ENCODE results near the gene KIF5C.

The KIF5C gene

DNA sequence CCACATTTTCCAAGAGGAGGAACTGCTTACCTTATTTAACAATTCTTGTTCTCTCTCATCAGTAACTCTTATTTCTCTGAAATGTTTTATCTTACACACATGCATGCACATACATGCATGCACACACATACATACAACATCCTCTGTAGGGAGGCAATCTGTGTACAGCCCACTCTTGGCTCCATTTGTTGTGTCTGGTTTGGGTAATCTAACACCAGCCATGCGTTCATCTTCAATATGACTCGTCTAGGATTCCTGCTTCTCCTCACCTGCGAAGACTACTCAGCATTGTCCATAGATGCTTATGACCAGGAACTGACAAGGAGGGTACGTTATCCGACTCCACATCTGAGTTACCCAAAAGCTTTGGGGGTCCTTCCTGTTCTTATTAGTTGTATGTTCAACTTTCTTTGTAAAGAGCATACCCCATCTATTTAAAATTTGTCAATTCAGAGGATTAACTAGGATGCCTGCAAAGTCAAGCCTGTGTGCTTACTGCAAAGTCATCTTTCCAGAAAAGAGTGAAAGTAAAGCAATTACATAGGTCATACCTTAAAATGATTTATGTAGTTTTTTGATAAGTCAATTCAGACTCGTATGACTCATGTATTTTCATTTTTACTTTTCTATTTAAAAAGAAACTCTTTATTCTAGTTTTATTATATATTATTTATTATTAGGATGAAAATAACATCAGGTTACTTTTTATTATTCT lies 181.7 kb downstream of the KIF5C start:
- DNase-seq, result no peak

DNA sequence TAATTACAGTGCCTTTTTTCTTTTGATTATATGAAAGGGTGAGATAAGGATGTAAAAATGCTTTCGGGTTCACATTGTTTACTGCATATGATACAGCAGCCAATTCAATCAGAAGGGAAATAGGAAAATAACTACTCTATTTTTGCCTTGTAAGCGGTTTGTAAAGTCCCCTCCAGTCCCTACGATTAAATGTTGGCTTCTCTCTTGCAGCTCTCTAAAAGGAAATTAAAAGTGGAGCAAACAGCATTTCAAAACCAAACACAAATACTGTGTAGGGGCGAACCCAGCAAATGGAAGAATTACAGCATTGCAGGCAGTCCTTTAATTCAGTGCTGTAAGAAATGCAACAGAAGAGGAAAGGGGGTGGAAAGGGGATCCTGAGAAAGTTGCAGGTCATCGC lies 182.4 kb downstream of the KIF5C start:
- DNase-seq, result no peak

DNA sequence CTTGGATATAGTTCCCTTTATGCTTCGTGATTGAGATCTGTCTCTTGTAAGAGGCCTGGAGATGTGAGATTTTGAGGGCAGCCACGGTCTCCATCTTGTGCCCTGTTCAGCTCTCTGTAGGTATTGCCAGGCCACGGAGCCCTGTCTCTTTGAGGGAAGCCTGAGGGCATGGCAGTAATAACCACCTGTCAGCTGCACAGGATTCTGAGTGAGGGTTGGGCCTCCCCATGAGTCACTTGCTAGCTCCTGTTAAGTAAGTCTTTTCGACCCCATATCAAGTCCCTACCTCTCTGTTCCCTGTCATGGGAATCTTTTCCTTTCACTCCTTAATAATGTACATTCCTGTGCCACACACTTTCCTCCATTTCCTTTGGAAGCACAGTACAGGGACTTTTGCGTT lies 183.9 kb downstream of the KIF5C start:
- DNase-seq, result no peak

DNA sequence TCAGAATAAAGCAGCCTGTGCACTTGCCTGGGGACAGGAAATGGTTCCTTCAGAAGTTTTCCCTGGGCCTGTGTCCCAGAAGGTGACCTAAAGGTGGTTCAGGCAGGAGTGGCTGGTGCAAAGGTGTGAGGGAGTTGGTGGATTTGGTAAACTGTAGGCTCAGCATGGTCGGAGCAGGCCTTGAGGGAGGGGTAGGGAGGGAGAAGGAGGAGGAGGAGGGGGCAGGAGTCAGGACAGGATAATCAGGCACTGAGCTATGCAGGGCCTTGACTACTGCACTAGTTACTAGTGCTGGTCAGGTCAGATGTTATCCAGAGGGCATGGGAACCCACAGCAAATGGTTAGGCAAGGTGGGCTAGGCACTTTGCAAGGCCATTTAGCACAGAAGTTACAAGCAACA lies 184.8 kb downstream of the KIF5C start:
- no peak for DNase-seq

DNA sequence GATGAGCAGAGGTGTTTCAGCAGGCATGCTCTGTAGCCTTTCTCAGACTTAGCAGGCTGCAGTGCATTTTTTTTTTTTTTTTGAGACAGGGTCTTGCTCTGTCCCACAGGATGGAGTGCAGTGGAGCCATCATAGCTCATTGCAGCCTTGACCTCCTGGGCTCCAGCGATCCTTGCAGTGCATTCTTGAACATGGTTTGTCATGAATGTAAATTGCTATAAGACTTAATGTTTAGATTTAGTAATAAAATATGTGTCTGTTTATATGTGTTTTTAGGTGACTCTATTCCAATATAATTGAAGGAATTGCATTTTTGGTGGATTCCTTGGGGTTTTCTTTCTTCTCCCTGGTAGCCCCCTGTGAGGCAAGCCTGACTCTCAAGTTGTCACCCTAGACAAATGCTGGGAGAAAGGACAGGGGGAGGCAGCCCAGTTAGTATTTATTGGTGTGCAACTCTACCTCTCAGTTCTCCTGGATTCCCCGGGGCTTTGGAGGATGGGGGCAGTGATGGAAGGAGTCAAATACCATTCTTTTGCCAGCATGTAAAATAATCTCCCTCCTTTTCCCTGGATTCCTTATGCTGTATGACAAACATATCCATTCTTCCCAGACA lies 186.2 kb downstream of the KIF5C start:
- no peak for DNase-seq

DNA sequence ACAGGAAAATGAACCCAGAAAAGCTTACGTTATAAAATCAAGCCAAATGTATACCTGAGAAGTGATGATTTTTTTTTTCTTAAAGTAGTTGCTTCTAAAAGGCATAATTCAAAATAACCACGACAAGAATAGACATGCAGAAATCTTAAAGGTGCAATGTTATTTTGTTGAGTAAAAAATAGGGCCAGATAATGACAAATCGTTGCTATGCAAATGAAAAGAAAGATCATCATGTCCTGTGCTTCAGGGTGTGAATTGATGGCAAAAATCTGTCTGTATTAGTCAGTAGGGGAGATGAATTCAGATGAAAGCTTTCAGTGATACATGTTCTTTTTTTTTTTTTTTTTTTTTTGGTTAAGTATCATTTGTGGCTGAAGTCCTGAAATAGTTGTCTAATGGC lies 187.5 kb downstream of the KIF5C start:
- DNase-seq, result no peak

DNA sequence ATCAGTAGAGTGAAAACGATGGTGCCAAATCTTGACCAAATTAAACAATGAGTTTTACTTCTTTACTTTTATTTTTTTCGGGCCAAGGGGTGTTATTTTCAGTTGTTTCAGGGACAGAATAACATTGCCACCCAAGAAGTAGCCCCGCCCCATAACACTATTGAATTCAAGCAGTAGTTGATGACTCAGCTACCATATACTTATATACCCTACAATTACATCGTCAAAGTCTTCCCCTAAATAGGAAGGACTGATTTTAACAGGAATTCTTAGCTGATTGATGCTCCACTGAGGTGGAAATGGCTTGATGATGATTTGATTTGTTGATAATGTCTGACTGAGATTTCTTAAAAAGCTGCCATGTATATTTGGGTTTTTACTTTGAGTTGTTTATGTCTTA lies 188.2 kb downstream of the KIF5C start:
- DNase-seq, result no peak

DNA sequence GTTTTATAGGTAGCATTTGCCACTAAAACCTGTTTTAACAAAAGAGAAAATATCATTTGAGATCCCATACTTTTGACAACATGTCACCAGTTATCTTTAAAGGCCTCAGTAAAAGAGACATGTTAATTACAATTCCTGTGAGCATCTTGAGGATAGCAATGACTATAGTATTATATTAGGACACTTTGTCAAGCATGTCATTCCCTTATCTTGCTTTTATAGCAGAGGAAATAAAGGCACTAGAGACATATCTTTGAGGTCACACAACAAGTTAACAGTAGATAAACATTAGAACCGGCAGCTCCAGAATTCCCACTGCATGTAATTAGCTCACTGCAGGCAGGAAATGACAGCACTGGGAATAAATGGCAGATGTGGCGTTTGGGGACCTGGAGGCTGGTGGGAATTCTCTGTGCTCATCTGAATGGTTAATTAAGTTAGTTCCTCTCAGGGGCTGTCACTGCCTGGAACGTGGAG lies 189.4 kb downstream of the KIF5C start:
- no peak for DNase-seq

DNA sequence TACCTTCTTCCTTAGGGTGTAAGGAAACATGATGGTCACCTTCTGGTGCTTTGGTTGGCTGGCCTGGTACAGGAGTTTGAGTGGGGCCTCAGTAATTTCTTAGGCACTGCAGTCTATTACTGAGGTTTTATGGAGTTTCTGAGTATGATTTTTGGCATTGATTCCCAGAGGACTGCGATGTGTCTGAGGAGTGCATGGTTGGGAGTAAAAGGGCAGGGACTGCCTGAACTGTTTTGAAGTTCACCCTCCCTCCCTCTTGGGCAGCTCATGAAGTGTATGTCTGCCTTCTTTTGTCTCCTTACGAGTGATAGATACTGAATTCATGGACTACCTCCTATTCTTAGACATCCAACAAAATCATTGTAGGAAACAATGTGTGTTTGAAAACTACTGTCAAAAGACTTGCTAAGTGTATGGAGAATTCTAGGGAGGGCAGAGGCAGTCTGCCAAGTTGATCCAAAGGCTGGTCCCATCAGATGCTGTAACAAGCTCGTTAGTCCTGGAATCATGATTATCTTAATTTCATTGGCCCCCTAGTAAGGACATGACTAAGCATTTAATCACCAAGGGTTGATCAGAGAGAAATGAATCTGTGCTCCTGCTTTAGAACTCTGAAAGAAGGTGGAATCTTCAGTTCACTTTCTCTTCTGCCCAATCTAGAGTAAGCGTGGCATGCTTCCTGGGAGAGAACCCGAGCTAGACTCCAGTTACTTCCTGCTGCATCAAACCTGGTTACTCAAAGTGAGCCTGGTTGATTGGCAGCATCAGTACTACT lies 190.0 kb downstream of the KIF5C start:
- DNase-seq, result no peak

DNA sequence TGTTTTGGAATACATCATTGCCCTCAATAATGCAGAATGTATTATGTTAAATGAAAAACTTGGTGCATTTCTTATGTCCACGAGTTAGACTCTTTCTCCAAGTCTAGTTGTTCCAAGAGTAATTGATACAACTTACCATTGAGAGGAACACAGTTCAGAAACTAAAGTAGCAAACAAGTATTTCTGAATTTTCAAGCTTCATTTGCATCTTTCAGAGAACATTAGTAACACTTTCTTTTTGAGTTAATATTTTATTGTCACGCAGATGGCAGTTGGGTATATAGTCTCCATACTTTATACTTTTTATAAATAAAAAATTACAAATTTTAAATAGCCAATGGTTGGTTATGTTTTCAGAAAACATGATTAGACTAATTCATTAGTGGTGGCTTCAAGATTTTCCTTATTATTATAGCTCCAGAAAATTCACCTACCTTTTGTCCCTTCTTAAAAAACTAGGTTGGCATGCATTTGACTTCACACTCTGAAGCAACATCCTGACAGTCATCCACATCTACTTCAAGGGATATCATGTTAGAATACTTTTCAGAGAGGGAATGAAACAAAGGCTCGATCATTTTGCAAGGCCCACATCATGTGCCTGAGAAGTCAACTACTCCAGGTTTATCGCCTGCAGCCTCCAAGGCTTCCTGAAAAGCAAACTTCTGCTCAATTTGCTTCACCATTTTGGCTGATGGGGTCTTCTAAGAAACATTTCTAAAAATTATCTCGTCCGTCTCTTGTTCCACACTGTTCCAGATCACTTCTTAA lies 193.4 kb downstream of the KIF5C start:
- no peak for DNase-seq

DNA sequence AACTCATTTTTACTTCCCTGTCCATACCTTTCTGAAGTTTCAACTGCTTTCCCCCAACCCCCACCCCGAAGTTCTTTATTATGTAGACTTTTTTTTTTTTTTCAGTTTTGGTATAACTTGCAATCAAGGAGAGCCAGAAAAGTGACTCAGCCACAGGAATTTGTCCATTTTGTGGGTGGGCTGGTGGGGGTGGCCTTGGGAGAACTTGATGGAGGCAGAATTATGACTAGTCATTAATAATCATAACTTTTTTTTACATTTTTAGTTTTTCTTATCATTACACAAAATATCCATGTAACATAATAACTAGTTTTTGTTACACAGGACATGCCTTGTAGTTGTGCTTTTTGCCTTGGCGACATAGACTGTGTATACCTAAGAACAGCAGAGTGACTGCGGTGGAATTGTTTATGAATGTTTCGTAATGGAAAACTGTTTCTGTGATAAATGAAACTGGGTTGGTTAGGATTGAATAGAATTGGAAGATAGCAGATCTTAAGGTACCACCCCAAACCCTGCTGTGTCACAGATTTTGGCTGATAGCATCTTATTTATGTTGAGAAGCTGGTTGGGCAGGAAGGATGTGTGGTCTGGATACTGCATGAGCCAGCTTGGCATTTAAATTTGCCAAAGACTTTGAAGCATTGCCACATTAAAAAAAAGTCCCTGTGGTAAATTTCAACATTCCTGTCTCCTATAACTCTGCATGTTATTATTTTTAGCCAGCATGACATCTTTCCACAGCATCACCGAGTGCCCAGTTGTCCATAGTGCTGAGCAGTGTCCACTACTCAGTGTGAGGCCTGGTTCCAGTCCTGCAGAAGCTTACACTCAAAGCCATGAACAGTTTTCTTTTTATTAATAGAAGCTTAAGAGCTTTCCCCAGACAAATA lies 194.2 kb downstream of the KIF5C start:
- DNase-seq, result peak in 1 of 2 donors; percentile 66

DNA sequence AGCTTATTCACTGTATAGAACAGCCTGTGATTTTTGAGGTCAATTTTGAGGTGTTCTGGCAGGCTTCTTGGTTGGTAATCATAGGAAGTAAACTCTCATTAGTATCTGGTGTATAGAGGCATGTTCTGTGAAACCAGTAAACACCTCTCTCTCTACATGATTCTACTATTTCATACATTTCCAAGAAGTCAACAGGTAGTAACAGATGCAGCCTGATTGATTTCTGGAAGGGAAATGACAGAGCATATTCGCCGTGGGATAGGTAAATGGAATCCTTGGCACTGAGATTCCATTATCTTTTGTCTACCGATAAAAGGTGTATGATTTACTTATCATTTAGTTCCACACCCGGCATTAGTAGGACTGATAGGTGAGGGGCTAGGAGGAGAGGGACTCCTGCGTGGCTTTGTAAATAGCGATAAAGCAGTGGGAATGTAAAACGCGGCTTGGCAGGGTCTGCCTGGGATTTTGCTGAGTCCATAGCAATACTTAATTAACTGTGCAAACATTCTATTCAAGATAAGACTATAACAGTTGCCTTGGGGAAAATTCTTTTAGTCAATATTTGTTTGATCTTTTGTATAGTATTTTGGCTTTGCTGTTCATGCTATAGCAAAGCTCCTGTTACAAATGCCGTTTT lies 195.8 kb downstream of the KIF5C start:
- no peak for DNase-seq

DNA sequence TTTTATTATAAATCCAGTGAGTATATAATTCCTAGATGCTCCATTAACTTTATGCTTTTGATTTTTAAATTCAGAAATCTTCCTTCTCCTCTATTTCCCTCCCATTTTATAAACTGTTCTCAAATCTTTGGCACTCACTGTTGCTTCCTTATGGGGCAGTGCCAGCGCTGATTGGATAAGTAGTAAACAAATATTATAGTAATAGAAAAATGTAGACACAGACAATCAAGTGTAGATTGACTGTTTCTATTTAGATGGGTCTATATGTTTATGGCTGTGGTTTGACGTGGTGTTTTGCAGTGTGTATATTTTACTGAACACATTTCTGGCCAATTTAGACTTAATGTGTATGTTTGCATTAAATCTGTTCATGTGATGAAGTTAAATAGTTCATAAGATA lies 200.1 kb downstream of the KIF5C start:
- DNase-seq, result no peak

DNA sequence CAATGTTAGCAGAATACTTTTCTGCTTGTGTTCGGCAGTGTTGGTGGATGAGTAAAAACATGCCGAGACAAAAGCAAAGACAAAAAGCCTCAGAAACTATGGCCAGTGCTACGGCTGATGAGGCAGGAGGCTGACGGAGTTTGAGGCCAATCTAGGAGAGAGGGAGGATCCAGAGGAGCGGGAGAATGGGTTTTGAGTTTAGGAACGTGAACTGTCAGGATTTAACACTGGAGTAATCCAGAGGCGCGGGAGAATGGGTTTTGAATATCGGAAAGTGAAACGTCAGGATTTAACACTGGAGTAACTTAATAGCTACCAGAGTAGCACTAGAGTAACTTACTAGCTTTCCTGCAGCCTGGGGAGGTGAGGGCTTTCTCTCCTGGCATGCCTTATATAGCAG lies 200.8 kb downstream of the KIF5C start:
- DNase-seq, result no peak
